ELR (cell line): ENCODE results near the gene COL18A1.
"Not testable (repeated sequence)": the region's sequence is repeated elsewhere in the genome, so short reads cannot be mapped to it uniquely, and the experiment has no call there.

Experiments
- DNase-seq: peaks from one replicate; pipeline ENCODE4 v3.0.0-alpha.2; 2015; ENCODE audit warnings: low read depth

COL18A1 gene

DNA sequence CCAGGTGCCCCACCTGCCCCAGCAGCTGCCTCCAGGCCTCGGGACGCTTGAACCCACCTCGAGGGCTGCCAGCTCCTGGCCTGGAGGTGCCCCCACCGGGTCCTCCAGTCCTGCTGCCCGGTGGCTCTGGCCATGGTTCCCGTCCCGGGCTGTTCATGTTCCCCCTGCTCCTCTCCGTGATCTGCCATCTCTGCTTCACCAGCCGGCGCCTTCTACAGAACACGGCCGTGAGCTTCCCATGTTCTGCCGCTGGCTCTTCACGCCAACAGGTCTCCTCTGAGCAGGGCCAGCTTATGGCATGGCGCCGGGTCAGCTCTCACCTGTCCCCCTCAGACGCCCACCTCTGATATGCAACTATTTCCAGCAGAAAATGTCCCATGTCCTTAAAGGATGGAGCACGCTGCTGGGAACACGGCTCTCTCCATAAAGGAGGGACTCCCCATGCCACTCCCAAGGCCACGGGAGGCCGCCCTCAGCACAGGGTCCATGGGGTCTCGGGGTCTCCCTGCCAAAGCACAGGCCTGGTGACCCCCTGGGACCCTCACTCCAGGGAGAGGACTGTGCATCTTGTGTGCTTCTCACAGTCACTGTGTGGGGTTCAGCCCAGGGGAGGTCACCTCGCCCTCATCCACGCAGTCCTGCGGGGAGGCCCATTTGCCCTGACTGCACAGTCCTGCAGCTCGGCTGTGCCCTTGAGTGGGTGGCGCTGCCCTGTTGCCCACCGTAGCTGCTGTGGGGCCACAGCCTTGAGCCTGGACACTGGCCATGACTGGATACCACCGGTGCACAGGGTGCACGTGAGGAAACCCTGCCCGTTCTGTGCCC lies 36.7 kb downstream of the COL18A1 start:
- DNase-seq = no peak

- DNase-seq = no peak
These were observed 37.3 kb downstream of the COL18A1 start for GRCh38 chr21:45442276-45442675.

DNA sequence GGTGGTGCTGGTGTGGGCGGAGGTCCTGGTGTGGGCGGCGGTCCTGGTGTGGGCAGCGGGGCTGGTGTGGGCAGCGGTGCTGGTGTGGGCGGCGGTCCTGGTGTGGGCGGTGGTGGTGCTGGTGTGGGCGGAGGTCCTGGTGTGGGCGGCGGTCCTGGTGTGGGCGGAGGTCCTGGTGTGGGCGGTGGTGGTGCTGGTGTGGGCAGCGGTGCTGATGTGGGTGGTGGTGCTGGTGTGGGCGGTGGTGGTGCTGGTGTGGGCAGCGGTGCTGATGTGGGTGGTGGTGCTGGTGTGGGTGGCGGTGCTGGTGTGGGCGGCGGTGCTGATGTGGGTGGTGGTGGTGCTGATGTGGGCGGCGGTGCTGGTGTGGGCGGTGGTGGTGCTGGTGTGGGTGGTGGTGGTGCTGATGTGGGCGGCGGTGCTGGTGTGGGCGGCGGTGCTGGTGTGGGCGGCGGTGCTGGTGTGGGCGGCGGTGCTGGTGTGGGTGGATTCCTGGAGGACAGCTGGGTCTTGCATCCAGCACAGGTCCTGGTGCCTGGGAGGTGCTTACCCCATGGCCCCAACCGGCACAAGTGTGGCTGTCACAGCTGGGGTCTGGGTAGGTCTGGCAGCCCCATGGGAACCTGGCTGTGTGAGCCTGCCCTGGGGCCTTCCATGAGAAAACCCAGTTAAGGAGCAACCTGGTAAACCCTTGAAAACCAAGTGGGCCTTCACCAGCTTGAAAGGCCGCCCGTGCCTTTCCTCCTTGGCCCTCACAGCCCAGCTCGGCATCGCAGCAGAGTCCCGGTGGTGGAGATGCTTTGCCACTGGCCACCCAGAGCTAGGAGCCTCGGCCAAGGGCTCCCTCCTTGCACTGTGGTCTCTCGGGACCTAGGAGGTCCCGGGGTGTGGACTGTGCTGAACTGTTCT lies 38.0 kb downstream of the COL18A1 start:
- DNase-seq = not testable (repeated sequence)

DNA sequence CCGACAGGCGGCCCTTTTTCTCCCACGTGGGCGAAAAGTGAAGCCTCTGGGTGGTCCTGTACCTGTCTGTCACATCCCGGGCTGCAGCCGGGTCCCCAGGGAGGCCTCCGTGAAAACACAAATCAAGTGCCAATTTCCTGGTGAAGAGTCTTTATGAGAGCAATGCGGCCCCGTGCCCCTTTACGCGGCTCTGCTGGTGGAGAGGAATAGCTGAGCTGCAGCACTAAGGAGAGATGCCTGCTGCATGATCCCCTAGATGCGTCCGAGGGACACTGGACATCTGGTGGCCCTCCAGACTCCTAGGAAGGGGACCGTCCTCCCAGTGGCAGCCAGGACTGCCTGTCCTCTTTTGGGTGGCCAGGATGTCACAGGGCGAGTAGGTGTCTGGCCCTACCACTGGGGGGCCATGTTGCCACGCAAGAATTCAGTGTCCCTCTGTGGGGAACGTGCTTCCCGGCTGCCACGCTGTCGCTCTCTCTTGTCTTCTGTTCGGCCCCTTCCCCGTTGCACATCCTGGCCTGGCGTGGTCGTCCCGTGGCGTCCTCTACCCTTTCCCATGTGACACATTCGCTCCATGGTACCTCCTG lies 38.7 kb downstream of the COL18A1 start:
- DNase-seq = no peak

GRCh38 chr21:45444385-45444784 lies 39.4 kb downstream of the COL18A1 start:
- no peak for DNase-seq

- no peak for DNase-seq
These were observed 40.4 kb downstream of the COL18A1 start for GRCh38 chr21:45445369-45445768.

DNA sequence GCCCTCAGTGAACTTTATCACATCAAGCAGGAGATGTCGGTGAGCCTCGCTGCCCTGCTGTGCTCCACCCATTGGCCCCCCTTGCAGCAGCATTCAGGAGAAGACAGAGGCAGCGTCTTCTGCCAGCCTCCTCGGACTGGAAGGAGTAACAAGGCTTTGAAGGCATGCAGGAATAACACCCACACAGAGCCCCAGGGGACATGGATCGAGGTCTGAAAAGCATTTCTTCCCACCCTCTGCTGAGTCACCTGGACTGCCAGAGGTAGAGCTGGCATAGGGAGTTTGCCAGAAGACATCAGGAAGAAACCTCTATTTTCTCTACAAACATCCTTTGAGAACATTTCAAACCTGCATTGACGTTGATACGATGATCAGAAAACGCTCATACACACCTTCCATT lies 42.9 kb downstream of the COL18A1 start:
- DNase-seq = peak; percentile 34

DNA sequence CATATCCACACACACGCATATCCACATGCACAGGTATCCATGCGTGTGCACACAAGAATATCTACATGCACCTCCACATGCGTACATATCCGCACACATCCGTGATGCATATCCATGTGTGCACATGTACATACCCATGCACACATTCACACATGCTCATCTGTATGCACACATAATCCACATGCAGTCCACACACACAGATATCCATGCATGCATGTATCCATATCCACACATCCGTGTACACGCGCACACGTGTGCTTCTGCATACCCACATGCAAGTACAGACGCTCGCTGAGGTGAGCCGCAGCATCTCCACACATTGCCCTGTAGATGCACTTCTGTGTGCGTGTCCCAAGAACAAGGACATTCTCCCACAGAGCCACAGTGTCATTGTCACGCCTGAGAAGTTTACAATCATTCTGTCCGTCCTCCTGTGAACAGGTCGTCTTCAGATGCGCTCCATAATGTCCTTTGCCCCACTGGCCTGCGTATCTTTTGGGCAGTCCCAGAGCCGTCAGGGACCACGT lies 43.4 kb downstream of the COL18A1 start:
- DNase-seq = no peak

- no peak for DNase-seq
These were observed 44.1 kb downstream of the COL18A1 start for GRCh38 chr21:45448810-45449657.

DNA sequence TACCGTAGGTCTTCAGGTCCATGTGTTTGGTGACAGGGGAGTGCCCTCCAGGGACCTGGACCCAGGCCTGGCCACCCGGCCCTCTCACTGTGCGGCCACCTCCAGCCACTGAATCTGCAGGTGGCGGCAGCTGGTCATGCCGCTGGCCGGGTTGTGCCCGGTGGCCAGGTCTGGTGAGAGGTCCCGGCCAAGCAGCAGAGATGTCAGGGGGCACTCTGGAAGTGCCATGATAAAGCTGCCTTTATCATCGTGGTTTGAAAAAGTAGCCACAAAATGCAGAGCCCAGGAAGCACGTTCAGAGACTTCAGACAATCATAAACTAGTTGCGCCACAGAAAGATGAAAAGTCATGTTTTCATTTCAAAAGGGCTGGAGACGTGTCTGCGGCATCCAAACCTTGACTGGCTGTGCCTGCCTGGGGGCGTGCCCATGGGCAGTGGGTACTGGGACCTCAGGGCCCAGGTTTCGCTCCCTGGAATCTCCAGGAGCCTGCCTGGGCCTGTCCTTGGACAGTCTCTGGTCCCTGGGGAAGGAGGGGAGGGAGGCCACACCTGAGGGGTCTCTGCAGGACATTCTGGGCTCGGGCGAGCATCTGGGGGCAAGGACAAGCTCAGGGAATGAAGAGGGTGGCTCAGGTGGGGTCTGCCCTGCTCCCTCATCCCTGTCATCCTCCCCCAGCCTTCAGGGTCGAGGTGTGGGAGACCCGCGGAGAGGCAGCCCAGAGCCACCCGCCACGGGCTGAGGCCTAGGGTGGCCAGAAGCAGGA lies 44.9 kb downstream of the COL18A1 start:
- DNase-seq = no peak

DNA sequence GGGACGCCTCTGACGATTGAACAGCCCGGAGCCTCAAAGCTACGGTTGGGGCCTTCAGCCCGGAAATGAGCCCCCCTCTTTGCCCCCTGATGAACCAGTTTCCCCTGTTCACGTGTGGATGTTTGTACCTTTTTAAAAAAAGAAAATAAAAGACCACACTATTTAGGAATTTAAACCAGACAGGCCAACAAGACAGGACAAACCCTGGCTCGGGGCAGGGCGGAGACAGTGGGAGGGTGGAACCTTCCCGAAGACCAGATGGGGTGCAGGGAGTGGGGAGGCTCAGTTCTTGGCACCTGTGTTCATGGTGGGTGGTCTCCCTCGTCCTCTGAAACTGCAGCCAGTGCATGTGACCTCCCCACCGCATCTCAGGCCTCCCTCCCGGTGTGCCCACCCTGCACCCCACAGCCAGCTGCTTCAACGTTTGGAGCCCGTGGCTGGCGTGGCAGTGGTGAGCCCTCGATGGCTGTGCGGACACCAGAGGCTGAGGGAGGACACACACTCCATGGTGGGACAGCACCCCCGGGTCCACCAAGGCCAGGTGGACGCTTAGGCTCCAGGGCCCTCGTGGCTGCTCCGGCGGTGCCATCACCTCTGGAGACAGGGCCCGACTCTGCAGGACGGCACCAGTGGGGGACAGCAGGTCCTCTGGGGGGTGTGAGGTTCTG lies 45.6 kb downstream of the COL18A1 start:
- DNase-seq = no peak

DNA sequence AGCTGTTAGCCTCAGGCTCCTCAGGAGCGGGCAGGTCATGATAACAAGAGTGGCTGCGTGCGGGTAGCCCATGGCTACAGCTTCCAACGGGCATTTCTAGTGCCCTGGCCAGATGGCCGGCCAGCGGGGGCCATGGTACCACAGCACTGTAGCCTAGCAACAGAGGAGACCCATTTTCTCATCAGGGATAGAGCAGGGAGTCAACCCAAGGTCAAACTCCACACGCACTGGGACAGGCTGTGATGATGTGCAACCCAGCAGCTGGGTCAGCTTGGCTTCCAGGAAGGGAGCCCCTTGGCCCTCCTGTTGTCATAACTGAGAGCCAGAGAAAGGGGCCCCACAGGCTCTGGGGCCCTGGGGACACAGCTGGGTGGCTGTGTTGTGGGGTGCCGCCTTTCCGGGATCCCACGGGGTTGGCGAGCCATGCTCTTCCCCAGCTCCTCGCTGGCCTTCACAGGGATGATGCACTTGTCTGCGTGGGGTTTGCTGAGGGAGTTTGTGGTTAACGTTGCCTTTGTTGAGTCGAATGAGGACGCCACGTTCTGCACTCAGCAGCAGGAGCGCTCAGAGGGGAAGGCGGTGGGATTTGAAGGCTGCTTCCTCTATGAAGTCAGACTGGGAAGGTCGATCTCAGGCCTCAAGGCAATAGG lies 46.3 kb downstream of the COL18A1 start:
- no peak for DNase-seq

GRCh38 chr21:45451771-45452182 lies 46.8 kb downstream of the COL18A1 start:
- DNase-seq = no peak

- DNase-seq = no peak
These were observed 47.8 kb downstream of the COL18A1 start for GRCh38 chr21:45452696-45453307.

- no peak for DNase-seq
These were observed 48.5 kb downstream of the COL18A1 start for GRCh38 chr21:45453308-45453950.

DNA sequence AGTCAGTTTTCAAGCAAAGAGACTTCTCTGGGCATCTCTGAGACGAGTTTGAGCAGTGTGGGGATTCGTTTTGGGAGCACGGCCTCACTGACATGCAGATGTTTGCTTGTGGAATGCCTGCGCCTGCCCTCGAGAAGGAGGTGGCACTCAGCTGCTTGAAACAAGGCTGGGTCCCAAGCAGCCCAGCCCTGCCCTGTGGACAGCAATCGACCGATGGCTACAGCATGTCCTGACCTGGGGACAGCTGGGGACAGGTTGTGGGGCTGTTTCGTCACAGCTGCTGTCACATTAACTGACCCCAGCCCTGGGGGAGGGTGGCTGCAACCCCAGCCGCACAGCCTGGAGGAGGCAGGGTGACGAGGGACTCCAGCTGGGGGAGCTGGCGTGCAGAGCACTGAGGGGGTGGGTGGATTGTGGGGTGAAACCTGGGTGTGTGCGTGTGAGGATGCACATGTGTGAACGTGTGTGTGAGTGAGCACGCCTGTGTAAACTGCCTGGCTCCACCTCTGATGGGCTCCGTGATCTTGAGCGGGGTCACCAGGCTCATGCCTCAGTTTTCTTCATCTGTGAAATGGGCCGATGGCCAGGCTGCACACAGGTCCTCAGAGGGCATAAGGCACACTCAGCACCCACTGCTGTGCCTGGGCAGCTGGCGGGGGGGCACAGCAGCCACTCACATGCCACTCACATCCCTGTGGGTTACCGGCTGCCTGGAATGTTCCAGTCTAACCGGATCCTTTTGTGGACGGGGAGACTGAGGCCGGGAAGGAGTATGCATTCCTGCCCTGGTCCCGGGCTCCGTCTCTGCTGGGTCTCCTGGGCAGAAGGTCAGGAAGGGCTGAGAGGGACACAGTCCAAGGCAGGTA lies 49.3 kb downstream of the COL18A1 start:
- DNase-seq = no peak

GRCh38 chr21:45454926-45455673 lies 50.1 kb downstream of the COL18A1 start:
- DNase-seq = no peak
